Endothelial cell of umbilical vein (primary cell): ENCODE data around the gene SLC12A8.

Experiments
- EZH2 ChIP-seq: IDR thresholded peaks from 2 replicates; pipeline ENCODE4 v1.6.1; 2012; ENCODE audit warnings: borderline replicate concordance, low read depth, mild to moderate bottlenecking, moderate library complexity, low read length, inconsistent platforms; ENCODE audit not compliant: severe bottlenecking
- JUN ChIP-seq: IDR thresholded peaks from 2 replicates; pipeline ENCODE4 v1.6.1; 2011; ENCODE audit warnings: borderline replicate concordance, low read depth; ENCODE audit not compliant: insufficient read length, insufficient read depth
- POLR2A ChIP-seq: IDR thresholded peaks from 2 replicates; pipeline ENCODE4 v1.6.1; 2012; ENCODE audit warnings: low read depth, mild to moderate bottlenecking, control low read depth, low read length
- POLR2AphosphoS5 ChIP-seq: IDR thresholded peaks from 2 replicates; pipeline ENCODE4 v1.6.1; 2012; ENCODE audit warnings: low read depth, mild to moderate bottlenecking, control low read depth, low read length, moderate library complexity; ENCODE audit not compliant: insufficient read depth
- TF ChIP-seq, protein P1 (sequence below), 2 donors: IDR thresholded peaks; 1 replicate in 1 of 2; 2 replicates in 1 of 2; pipeline ENCODE4 v1.5.1; 2011; ENCODE audit warnings: low read length in 2 of 2, mild to moderate bottlenecking in 2 of 2, moderate library complexity in 2 of 2, control low read depth in 1 of 2, inconsistent platforms in 1 of 2, low read depth in 1 of 2; ENCODE audit not compliant: insufficient read depth in 1 of 2; ENCODE audit errors: extremely low read depth in 1 of 2

DNA sequence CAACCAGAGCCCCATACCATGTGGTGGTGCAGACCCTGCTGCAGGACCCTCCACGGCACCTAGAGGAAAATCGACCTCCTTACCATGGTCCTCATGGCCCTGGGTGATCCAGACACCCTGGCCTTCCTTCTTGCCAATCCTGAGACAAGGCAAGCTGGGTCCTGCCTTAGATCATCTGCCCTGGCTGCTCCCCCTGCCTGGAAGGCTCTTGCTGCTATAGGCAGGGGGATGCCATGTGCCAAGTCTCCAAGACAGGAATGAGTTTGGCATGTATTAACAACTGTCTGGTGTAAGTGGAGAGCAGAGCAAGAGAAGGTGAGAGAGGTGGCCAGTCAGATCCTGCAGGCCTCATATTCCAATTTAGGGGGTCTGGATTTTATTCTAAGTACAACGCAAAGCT, 164.3 kb downstream of the SLC12A8 start:
- TF ChIP-seq, protein P1, sequence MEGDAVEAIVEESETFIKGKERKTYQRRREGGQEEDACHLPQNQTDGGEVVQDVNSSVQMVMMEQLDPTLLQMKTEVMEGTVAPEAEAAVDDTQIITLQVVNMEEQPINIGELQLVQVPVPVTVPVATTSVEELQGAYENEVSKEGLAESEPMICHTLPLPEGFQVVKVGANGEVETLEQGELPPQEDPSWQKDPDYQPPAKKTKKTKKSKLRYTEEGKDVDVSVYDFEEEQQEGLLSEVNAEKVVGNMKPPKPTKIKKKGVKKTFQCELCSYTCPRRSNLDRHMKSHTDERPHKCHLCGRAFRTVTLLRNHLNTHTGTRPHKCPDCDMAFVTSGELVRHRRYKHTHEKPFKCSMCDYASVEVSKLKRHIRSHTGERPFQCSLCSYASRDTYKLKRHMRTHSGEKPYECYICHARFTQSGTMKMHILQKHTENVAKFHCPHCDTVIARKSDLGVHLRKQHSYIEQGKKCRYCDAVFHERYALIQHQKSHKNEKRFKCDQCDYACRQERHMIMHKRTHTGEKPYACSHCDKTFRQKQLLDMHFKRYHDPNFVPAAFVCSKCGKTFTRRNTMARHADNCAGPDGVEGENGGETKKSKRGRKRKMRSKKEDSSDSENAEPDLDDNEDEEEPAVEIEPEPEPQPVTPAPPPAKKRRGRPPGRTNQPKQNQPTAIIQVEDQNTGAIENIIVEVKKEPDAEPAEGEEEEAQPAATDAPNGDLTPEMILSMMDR (IDR thresholded peaks at IDR 0.05; ENCODE audit: extremely low read depth in 1 of 2, insufficient read depth in 1 of 2, low read depth in 1 of 2, low read length in 2 of 2), result no peak
- no peak for TF ChIP-seq POLR2A
- no peak for TF ChIP-seq POLR2AphosphoS5
- no peak for TF ChIP-seq JUN
- TF ChIP-seq EZH2, result no peak
